SK-N-SH (cell line): ENCODE results near the gene NOS2. TPM values are rescaled to one million over a fixed set of nuclear protein-coding genes. Genes with fewer than 3 reads are reported as not detected.

ENCODE experiments used
- CTCF ChIA-PET: fragments of 300-600, 350-600 bp; formaldehyde crosslinking; extraction: SDS; loops from one replicate; lab custom pipeline; 2021; lab: Yijun Ruan, JAX
- POLR2A ChIA-PET: fragments of 350-600 bp; sonication (Branson Sonifier 250); formaldehyde crosslinking; extraction: SDS; loops from one replicate; lab custom pipeline; 2020; ENCODE audit warnings: antibody characterized with exemption, inconsistent platforms; lab: Yijun Ruan, JAX
- DNase-seq: peaks from one replicate; pipeline ENCODE4 v3.0.0; 2012
- H2AFZ ChIP-seq: fragments of 200-600 bp; sonication (generic); 2 replicates; pipeline ENCODE4 v1.8.1; 2016; ENCODE audit warnings: antibody characterized with exemption, mild to moderate bottlenecking, low read depth
- H3F3A ChIP-seq: fragments of 200-600 bp; sonication (generic); replicated peaks from 2 replicates; pipeline ENCODE3; 2016; ENCODE audit warnings: antibody characterized with exemption, mild to moderate bottlenecking; ENCODE audit not compliant: insufficient read depth
- H3K27ac ChIP-seq, 2 experiments: fragments of 200-500 bp in 1 of 2; fragments of 200-600 bp in 1 of 2; sonication (Bioruptor generic) in 1 of 2; sonication (generic), shearing (Covaris generic) in 1 of 2; 2 replicates each; pipeline versions ENCODE4 v1.5.1 to v1.6.1; 2014 to 2016; ENCODE audit warnings: low read depth in 2 of 2, inconsistent platforms in 1 of 2, low read length in 1 of 2, mild to moderate bottlenecking in 1 of 2, mixed read lengths in 1 of 2
- H3K27me3 ChIP-seq: fragments of 200-600 bp; sonication (generic), shearing (Covaris generic); 2 replicates; pipeline ENCODE4 v1.6.1; 2016; ENCODE audit warnings: mixed run types; ENCODE audit not compliant: insufficient read depth
- H3K36me3 ChIP-seq, 2 experiments: fragments of 200-500 bp in 1 of 2; fragments of 200-600 bp in 1 of 2; sonication (Bioruptor generic) in 1 of 2; sonication (generic) in 1 of 2; replicated peaks in 1 of 2; 2 replicates each; pipeline versions ENCODE3 to v1.5.1; 2014 to 2016; ENCODE audit warnings: low read length in 1 of 2, mild to moderate bottlenecking in 1 of 2; ENCODE audit not compliant: insufficient read depth in 2 of 2, control insufficient read depth in 1 of 2
- H3K4me1 ChIP-seq, 2 experiments: fragments of 200-500 bp in 1 of 2; fragments of 200-600 bp in 1 of 2; sonication (Bioruptor generic) in 1 of 2; sonication (generic), shearing (Covaris generic) in 1 of 2; 2 replicates each; pipeline versions ENCODE4 v1.5.1 to v1.6.1; 2014 to 2016; ENCODE audit warnings: low read depth in 1 of 2, low read length in 1 of 2, mixed run types in 1 of 2; ENCODE audit not compliant: insufficient read depth in 2 of 2, control insufficient read depth in 1 of 2
- H3K4me2 ChIP-seq: fragments of 200-600 bp; sonication (generic), shearing (Covaris generic); 2 replicates; pipeline ENCODE4 v1.6.1; 2017; ENCODE audit warnings: mixed run types
- H3K4me3 ChIP-seq, 2 experiments: fragments of 200-500 bp in 1 of 2; fragments of 200-600 bp in 1 of 2; sonication (Bioruptor generic) in 1 of 2; sonication (generic), shearing (Covaris generic) in 1 of 2; 2 replicates each; pipeline versions ENCODE4 v1.5.1 to v1.8.1; 2014 to 2016; ENCODE audit warnings: low read depth in 2 of 2, inconsistent platforms in 1 of 2, low read length in 1 of 2, mild to moderate bottlenecking in 1 of 2, mixed read lengths in 1 of 2, moderate library complexity in 1 of 2
- H3K79me2 ChIP-seq: fragments of 200-600 bp; sonication (generic); 2 replicates; pipeline ENCODE4 v1.8.1; 2017; ENCODE audit warnings: mild to moderate bottlenecking; ENCODE audit not compliant: insufficient read depth
- H3K9ac ChIP-seq: fragments of 200-600 bp; sonication (generic); 2 replicates; pipeline ENCODE4 v1.6.1; 2017; ENCODE audit warnings: mixed run types
- H3K9me2 ChIP-seq: fragments of 200-600 bp; sonication (generic); 2 replicates; pipeline ENCODE4 v1.6.1; 2017; ENCODE audit warnings: mixed run types
- H3K9me3 ChIP-seq: fragments of 200-600 bp; sonication (generic); 2 replicates; pipeline ENCODE4 v1.6.1; 2017; ENCODE audit warnings: mixed run types, mild to moderate bottlenecking, moderate library complexity
- H4K20me1 ChIP-seq: fragments of 200-600 bp; sonication (generic); 2 replicates; pipeline ENCODE4 v1.6.1; 2017; ENCODE audit warnings: mild to moderate bottlenecking, mixed run types; ENCODE audit not compliant: insufficient read depth
- ELF1 ChIP-seq: IDR thresholded peaks from 2 replicates; pipeline ENCODE4 v1.4.0; 2012
- EP300 ChIP-seq, 2 experiments: IDR thresholded peaks; 2 replicates each; pipeline versions ENCODE4 v1.4.0 to v1.6.1; 2012; ENCODE audit warnings: borderline replicate concordance in 1 of 2, low read depth in 1 of 2, low read length in 1 of 2
- EZH2phosphoT487 ChIP-seq: fragments of 200-600 bp; sonication (generic); IDR thresholded peaks from 2 replicates; pipeline ENCODE4 v1.6.1; 2017; ENCODE audit warnings: low read depth, mixed run types, mild to moderate bottlenecking, antibody characterized with exemption, moderate library complexity, borderline replicate concordance
- FOSL2 ChIP-seq: IDR thresholded peaks from 2 replicates; pipeline ENCODE4 v1.4.0; 2012; ENCODE audit warnings: low read depth, mild to moderate bottlenecking, moderate library complexity, borderline replicate concordance
- FOXM1 ChIP-seq: IDR thresholded peaks from 2 replicates; pipeline ENCODE4 v1.4.0; 2012; ENCODE audit warnings: low read depth, mild to moderate bottlenecking
- GATA2 ChIP-seq: sonication (generic); formaldehyde crosslinking; IDR thresholded peaks from 2 replicates; pipeline ENCODE4 v1.5.0; 2020; ENCODE audit warnings: mild to moderate bottlenecking, missing genetic modification reagents
- JUND ChIP-seq: IDR thresholded peaks from 2 replicates; pipeline ENCODE4 v1.4.0; 2012
- MAX ChIP-seq: IDR thresholded peaks from 2 replicates; pipeline ENCODE4 v1.4.0; 2012; ENCODE audit warnings: low read depth
- MXI1 ChIP-seq: IDR thresholded peaks from 2 replicates; pipeline ENCODE4 v1.6.1; 2012; ENCODE audit warnings: mild to moderate bottlenecking, low read depth, low read length, improper control_type of control experiment
- NFIC ChIP-seq: IDR thresholded peaks from 2 replicates; pipeline ENCODE4 v1.4.0; 2012; ENCODE audit warnings: borderline replicate concordance
- NRF1 ChIP-seq: IDR thresholded peaks from 2 replicates; pipeline ENCODE4 v1.6.1; 2012; ENCODE audit warnings: low read depth, mild to moderate bottlenecking, low read length
- PBX3 ChIP-seq: IDR thresholded peaks from 2 replicates; pipeline ENCODE4; 2012
- RAD21 ChIP-seq: IDR thresholded peaks from 2 replicates; pipeline ENCODE4 v1.6.1; 2012; ENCODE audit warnings: mild to moderate bottlenecking, low read length
- RFX5 ChIP-seq: IDR thresholded peaks from 2 replicates; pipeline ENCODE4 v1.6.1; 2012; ENCODE audit warnings: mild to moderate bottlenecking, improper control_type of control experiment, low read length
- RXRA ChIP-seq: IDR thresholded peaks from 2 replicates; pipeline ENCODE4 v1.4.0; 2012; ENCODE audit warnings: low read depth, mild to moderate bottlenecking, borderline replicate concordance
- SIN3A ChIP-seq: IDR thresholded peaks from 2 replicates; pipeline ENCODE4 v1.6.1; 2012; ENCODE audit warnings: low read depth, mild to moderate bottlenecking, low read length, moderate library complexity, borderline replicate concordance
- TAF1 ChIP-seq: IDR thresholded peaks from 2 replicates; pipeline ENCODE4 v1.6.1; 2012; ENCODE audit warnings: low read depth, mild to moderate bottlenecking, low read length, moderate library complexity, borderline replicate concordance
- TCF12 ChIP-seq: IDR thresholded peaks from 2 replicates; pipeline ENCODE4 v1.4.0; 2012
- WGBS: methylation state at CpG from one replicate; pipeline ENCODE4 v1.1.6; 2017; ENCODE audit warnings: low lambda C conversion rate; 5-methylcytosine and 5-hydroxymethylcytosine counted together
- polyA plus RNA-seq, 3 experiments: library from polyadenylated mRNA; depleted of rRNA; stranded (reverse); fragments of >200 nt; gene quantifications; 2 replicates each; pipeline ENCODE4 v1.2.3, GENCODE V29; 2012

The NOS2 gene
- polyA plus RNA-seq, 1 of the 3 experiments (the other 2 are of a cell fraction) = not detected

- no peak overlapping the region for H2AFZ ChIP-seq
- H3K9me3 ChIP-seq = no peaks in the 10 kb centered on the region
- H3K27ac ChIP-seq = no peak overlapping the region
- 40% methylated on average over 3 of the region's 3 CpGs for WGBS
- CTCF ChIA-PET = interaction anchor here (2.4 kb wide), 1 partner anchor 88 kb away, joined by 14 read pairs; no protein-coding TSS in a partner anchor
- H3F3A ChIP-seq = no peaks in the 10 kb centered on the region
- POLR2A ChIA-PET = no interaction called here
- peaks cover 6% of the 10 kb centered on the region for H3K27me3 ChIP-seq
- DNase-seq = no peak
- no peak overlapping the region for H3K9ac ChIP-seq
- H3K4me1 ChIP-seq = peaks cover 0 to 3% of the 10 kb centered on the region in 2 experiments; a peak in 1 of 4 replicates
- H3K4me3 ChIP-seq = no peak overlapping the region
- no peak for TF ChIP-seq EZH2phosphoT487
- TF ChIP-seq SIN3A = no peak
- TF ChIP-seq PBX3 = no peak
- no peak for TF ChIP-seq FOSL2
- no peak for TF ChIP-seq MAX
- no peak for TF ChIP-seq GATA2 (CRISPR knock-in tag)
- TF ChIP-seq RXRA = no peak
- TF ChIP-seq EP300 (IDR thresholded peaks at IDR 0.05; ENCODE audit: borderline replicate concordance in 1 of 2, low read depth in 1 of 2, low read length in 1 of 2) = no peak
- no peak for TF ChIP-seq FOXM1
- TF ChIP-seq NRF1 = no peak
- TF ChIP-seq TCF12 = no peak
- no peak for TF ChIP-seq NFIC
- no peak for TF ChIP-seq TAF1
- TF ChIP-seq ELF1 = no peak
- TF ChIP-seq MXI1 = no peak
- no peak for TF ChIP-seq RAD21
- no peak for TF ChIP-seq JUND
- H3K9me2 ChIP-seq = no peaks in the 10 kb centered on the region
- no peak overlapping the region for H3K4me2 ChIP-seq
- H3K79me2 ChIP-seq = no peaks in the 10 kb centered on the region
- H4K20me1 ChIP-seq = no peaks in the 10 kb centered on the region
- no peaks in the 10 kb centered on the region for H3K36me3 ChIP-seq
These were observed 8.2 kb downstream of the NOS2 start for GRCh38 chr17:27792095-27792494.

- CTCF ChIA-PET = interaction anchor here (1.0 to 2.7 kb wide), 3 partner anchors 17 to 91 kb away, joined by 3 to 15 read pairs (median 8); no protein-coding TSS in a partner anchor
- Histone ChIP-seq H3K4me1 (peaks cover 0 to 3% of the 10 kb centered on the region in 2 experiments; a peak in 1 of 4 replicates), H3K36me3 (no peaks in the 10 kb centered on the region), H3K79me2 (no peaks in the 10 kb centered on the region), H4K20me1 (no peaks in the 10 kb centered on the region), H2AFZ (no peak overlapping the region), H3F3A (no peaks in the 10 kb centered on the region), H3K27ac (no peak overlapping the region), H3K9me3 (no peaks in the 10 kb centered on the region), H3K27me3 (no peaks in the 10 kb centered on the region), H3K9me2 (no peaks in the 10 kb centered on the region), H3K4me2 (no peak overlapping the region), H3K4me3 (no peak overlapping the region), H3K9ac (no peak overlapping the region)
- POLR2A ChIA-PET = no interaction called here
- whole genome bisulfite sequencing = no CpG with 5 or more reads among the region's 3 CpGs
- DNase-seq = no peak
- TF ChIP-seq NRF1 = no peak
- TF ChIP-seq RFX5 = no peak
These were observed 11.4 kb downstream of the NOS2 start for GRCh38 chr17:27788919-27789318.
